GM18519 (cell line): ENCODE results near the gene SAMD8.
"Not testable (repeated sequence)": the region's sequence is repeated elsewhere in the genome, so short reads cannot be mapped to it uniquely, and the experiment has no call there.

Source experiments
- ATAC-seq: cut with Tn5 transposase; IDR thresholded peaks from one replicate; pipeline ENCODE4 v1.9.1; 2021; ENCODE audit warnings: mild to moderate bottlenecking, moderate library complexity; ENCODE audit not compliant: unreplicated experiment, low FRiP score

The SAMD8 gene

GRCh38 chr10:75106891-75107290 is 4.6 kb upstream of the SAMD8 start:
- ATAC-seq: not testable (repeated sequence)

GRCh38 chr10:75107756-75108683 is 3.4 kb upstream of the SAMD8 start:
- no peak for ATAC-seq

GRCh38 chr10:75108684-75109458 is 2.6 kb upstream of the SAMD8 start:
- no peak for ATAC-seq

GRCh38 chr10:75109459-75109778 is 2.0 kb upstream of the SAMD8 start:
- no peak for ATAC-seq

GRCh38 chr10:75110006-75110632 is 1.3 kb upstream of the SAMD8 start:
- ATAC-seq: no peak

- no peak for ATAC-seq
Measured at GRCh38 chr10:75111907-75112679, 637 bp downstream of the SAMD8 start.

- no peak for ATAC-seq
Measured at GRCh38 chr10:75115137-75115536, 3.7 kb downstream of the SAMD8 start.

GRCh38 chr10:75116941-75117775 is 5.7 kb downstream of the SAMD8 start:
- not testable (repeated sequence) for ATAC-seq

- no peak for ATAC-seq
Measured at GRCh38 chr10:75117995-75118394, 6.5 kb downstream of the SAMD8 start.

GRCh38 chr10:75119444-75120066 is 8.1 kb downstream of the SAMD8 start:
- ATAC-seq: not testable (repeated sequence)

- ATAC-seq: no peak
Measured at GRCh38 chr10:75121322-75121721, 9.9 kb downstream of the SAMD8 start.

GRCh38 chr10:75122505-75122904 is 11.0 kb downstream of the SAMD8 start:
- no peak for ATAC-seq

- no peak for ATAC-seq
Measured at GRCh38 chr10:75123088-75123682, 11.7 kb downstream of the SAMD8 start.

GRCh38 chr10:75126277-75126676 is 14.8 kb downstream of the SAMD8 start:
- no peak for ATAC-seq

GRCh38 chr10:75127471-75127870 is 16.0 kb downstream of the SAMD8 start:
- no peak for ATAC-seq

GRCh38 chr10:75128985-75129384 is 17.5 kb downstream of the SAMD8 start:
- ATAC-seq: not testable (repeated sequence)

- ATAC-seq: no peak
Measured at GRCh38 chr10:75129537-75129936, 18.1 kb downstream of the SAMD8 start.

- not testable (repeated sequence) for ATAC-seq
Measured at GRCh38 chr10:75133701-75134100, 22.2 kb downstream of the SAMD8 start.

GRCh38 chr10:75136346-75136745 is 24.9 kb downstream of the SAMD8 start:
- ATAC-seq: no peak
